Measurements from ENCODE around the gene CDH13.

GRCh38 chr16:82884320-82884898 is 257.6 kb downstream of the CDH13 start:
- TF ChIP-seq ZNF143 (CRISPR knock-in tag; IDR thresholded peaks at IDR 0.05) (no peak), ZC3H4 (CRISPR knock-in tag; IDR thresholded peaks at IDR 0.05; ENCODE audit: borderline replicate concordance) (no peak), TBP (optimal IDR thresholded peaks at IDR 0.05; ENCODE audit: low read depth, low read length) (no peak), ZBTB8A (IDR thresholded peaks at IDR 0.05; ENCODE audit: partially characterized antibody) (no peak), RAD21 (CRISPR knock-in tag; conservative IDR thresholded peaks at IDR 0.05 in 1 of 2, IDR thresholded peaks at IDR 0.05 in 1 of 2) (no peak), YY1 (IDR thresholded peaks at IDR 0.05; ENCODE audit: borderline replicate concordance in 1 of 3, control insufficient read depth in 1 of 3, extremely low read depth in 1 of 3, insufficient read depth in 3 of 3, insufficient read length in 1 of 3, insufficient replicate concordance in 2 of 3, low read depth in 1 of 3, low read length in 2 of 3) (no peak), MAFK (IDR thresholded peaks at IDR 0.05; ENCODE audit: low read length) (no peak), CTCF (IDR thresholded peaks at IDR 0.05 in 2 of 3, conservative IDR thresholded peaks at IDR 0.05 in 1 of 3; ENCODE audit: insufficient read depth in 2 of 3, low read depth in 1 of 3, low read length in 3 of 3) (no peak), NUFIP1 (IDR thresholded peaks at IDR 0.05; ENCODE audit: partially characterized antibody) (no peak), TAF1 (IDR thresholded peaks at IDR 0.05; ENCODE audit: control insufficient read depth, extremely low read depth, insufficient read depth, low read length, severe bottlenecking) (no peak), EWSR1 (IDR thresholded peaks at IDR 0.05; ENCODE audit: borderline replicate concordance, low read depth, partially characterized antibody) (no peak)

Measured in K562 (cell line).